H1 (cell line): Measurements from ENCODE around the gene TARS2. TPM values are rescaled to one million over a fixed set of nuclear protein-coding genes. Genes with fewer than 3 reads are reported as not detected.
A peak's percentile ranks its signal among the peaks of the same experiment; 100 is the strongest.

Experiments
- CTCF ChIA-PET: fragments of 300-600 bp; sonication (Branson Sonifier 250); formaldehyde crosslinking; loops from one replicate; lab custom pipeline; 2021; ENCODE audit not compliant: partially characterized antibody; lab: Charles Lee
- POLR2A ChIA-PET: fragments of 300-600 bp; sonication (Branson Sonifier 250); formaldehyde crosslinking; loops from one replicate; lab custom pipeline; 2021; ENCODE audit warnings: inconsistent platforms; ENCODE audit not compliant: partially characterized antibody; lab: Charles Lee
- DNase-seq, 2 experiments: peaks; one replicate each; pipeline versions ENCODE4 v3.0.0 to v3.0.0-alpha.2; 2010 to 2022; ENCODE audit warnings: low spot score in 2 of 2, low read depth in 1 of 2, mixed read lengths in 1 of 2
- FAIRE-seq: peaks from 2 replicates; lab custom pipeline; 2011; peaks lifted over from hg19 to GRCh38; lab: Jason Lieb, UNC
- H2AFZ ChIP-seq: 2 replicates; pipeline ENCODE4 v1.8.1; 2012; ENCODE audit warnings: low read length, inconsistent platforms
- H2AK5ac ChIP-seq: 2 replicates; pipeline ENCODE4 v1.6.1; 2013; ENCODE audit warnings: low read depth, low read length
- H2BK120ac ChIP-seq: replicated peaks from 2 replicates; pipeline ENCODE3; 2013; ENCODE audit warnings: low read depth, low read length, inconsistent platforms
- H2BK12ac ChIP-seq: 2 replicates; pipeline ENCODE4 v1.6.1; 2013; ENCODE audit warnings: low read depth, low read length
- H2BK15ac ChIP-seq: 2 replicates; pipeline ENCODE4 v1.6.1; 2013; ENCODE audit warnings: low read length
- H2BK20ac ChIP-seq: 2 replicates; pipeline ENCODE4 v1.6.1; 2013; ENCODE audit warnings: low read length
- H2BK5ac ChIP-seq: 2 replicates; pipeline ENCODE4 v1.6.1; 2013; ENCODE audit warnings: low read depth, low read length
- H3K14ac ChIP-seq: 2 replicates; pipeline ENCODE4 v1.6.1; 2013; ENCODE audit warnings: inconsistent platforms; ENCODE audit not compliant: insufficient read length
- H3K18ac ChIP-seq: 2 replicates; pipeline ENCODE4 v1.6.1; 2013; ENCODE audit warnings: low read length; ENCODE audit errors: extremely low read depth
- H3K23ac ChIP-seq: 2 replicates; pipeline ENCODE4 v1.6.1; 2013; ENCODE audit warnings: inconsistent platforms; ENCODE audit not compliant: insufficient read length
- H3K23me2 ChIP-seq: 2 replicates; pipeline ENCODE4 v1.6.1; 2013; ENCODE audit warnings: low read depth, low read length
- H3K27ac ChIP-seq: 2 replicates; pipeline ENCODE4 v1.6.1; 2011; ENCODE audit warnings: low read depth, low read length, inconsistent platforms
- H3K27me3 ChIP-seq, 4 experiments: replicated peaks in 1 of 4; 1 replicate in 1 of 4; 2 replicates in 3 of 4; pipeline versions ENCODE4 v1.6.1 to v1.8.1; 2011 to 2013; ENCODE audit warnings: low read length in 3 of 4, mild to moderate bottlenecking in 3 of 4, inconsistent platforms in 2 of 4, mixed read lengths in 2 of 4, moderate library complexity in 1 of 4; ENCODE audit not compliant: control insufficient read depth in 3 of 4, insufficient read depth in 3 of 4; ENCODE audit errors: extremely low read depth in 1 of 4
- H3K36me3 ChIP-seq, 4 experiments: 2 replicates each; pipeline versions ENCODE4 v1.6.1 to v1.8.1; 2011 to 2013; ENCODE audit warnings: mild to moderate bottlenecking in 4 of 4, low read length in 3 of 4, moderate library complexity in 2 of 4, control low read depth in 1 of 4, inconsistent platforms in 1 of 4; ENCODE audit not compliant: insufficient read depth in 4 of 4, control insufficient read depth in 2 of 4
- H3K4ac ChIP-seq: replicated peaks from 2 replicates; pipeline ENCODE3; 2013; ENCODE audit warnings: low read length, low read depth, mixed read lengths, inconsistent platforms; ENCODE audit not compliant: insufficient read length
- H3K4me1 ChIP-seq, 4 experiments: replicated peaks in 1 of 4; 1 replicate in 1 of 4; 2 replicates in 3 of 4; pipeline versions ENCODE4 v1.6.1 to v1.8.1; 2011 to 2013; ENCODE audit warnings: low read length in 3 of 4, inconsistent platforms in 2 of 4, mixed read lengths in 1 of 4; ENCODE audit not compliant: insufficient read depth in 4 of 4, control insufficient read depth in 3 of 4
- H3K4me2 ChIP-seq, 2 experiments: 2 replicates each; pipeline versions ENCODE4 v1.6.1 to v1.8.1; 2011 to 2013; ENCODE audit warnings: low read depth in 2 of 2, low read length in 2 of 2, control low read depth in 1 of 2, inconsistent platforms in 1 of 2, mild to moderate bottlenecking in 1 of 2; ENCODE audit not compliant: insufficient read depth in 1 of 2
- H3K4me3 ChIP-seq, 4 experiments: fragments of 200-600, 300-600 bp in 1 of 4; sonication (generic), shearing (Covaris generic), sonication (Bioruptor Twin) in 1 of 4; 2 replicates each; pipeline versions ENCODE4 v1.5.1 to v1.8.1; 2011 to 2016; ENCODE audit warnings: low read length in 4 of 4, low read depth in 3 of 4, control low read depth in 2 of 4, inconsistent platforms in 2 of 4, mild to moderate bottlenecking in 2 of 4, mixed read lengths in 1 of 4, moderate library complexity in 1 of 4; ENCODE audit not compliant: insufficient read depth in 2 of 4; ENCODE audit errors: extremely low read depth in 1 of 4
- H3K56ac ChIP-seq: replicated peaks from 2 replicates; pipeline ENCODE3; 2013; ENCODE audit warnings: low read depth, mild to moderate bottlenecking, mixed read lengths, low read length, inconsistent platforms; ENCODE audit not compliant: insufficient read length
- H3K79me1 ChIP-seq: 2 replicates; pipeline ENCODE4 v1.6.1; 2013; ENCODE audit warnings: low read depth, low read length, control low read depth
- H3K79me2 ChIP-seq, 2 experiments: 2 replicates each; pipeline versions ENCODE4 v1.6.1 to v1.8.1; 2012 to 2013; ENCODE audit warnings: low read length in 2 of 2, mild to moderate bottlenecking in 2 of 2, inconsistent platforms in 1 of 2; ENCODE audit not compliant: insufficient read depth in 2 of 2, control insufficient read depth in 1 of 2
- H3K9ac ChIP-seq, 4 experiments: replicated peaks in 1 of 4; 1 replicate in 1 of 4; 2 replicates in 3 of 4; pipeline versions ENCODE4 v1.6.1 to v1.8.1; 2011 to 2013; ENCODE audit warnings: low read depth in 3 of 4, low read length in 3 of 4, control low read depth in 2 of 4, mild to moderate bottlenecking in 2 of 4, moderate library complexity in 2 of 4, inconsistent platforms in 1 of 4; ENCODE audit errors: extremely low read depth in 1 of 4
- H3K9me3 ChIP-seq, 2 experiments: 2 replicates each; pipeline versions ENCODE4 v1.6.1 to v1.8.1; 2012 to 2013; ENCODE audit warnings: mild to moderate bottlenecking in 2 of 2, moderate library complexity in 2 of 2, control low read depth in 1 of 2, inconsistent platforms in 1 of 2, low read depth in 1 of 2, low read length in 1 of 2, mixed read lengths in 1 of 2; ENCODE audit not compliant: insufficient read depth in 2 of 2
- H4K20me1 ChIP-seq, 2 experiments: replicated peaks in 1 of 2; 2 replicates each; pipeline versions ENCODE3 to v1.8.1; 2011 to 2013; ENCODE audit warnings: inconsistent platforms in 2 of 2, low read length in 2 of 2, mild to moderate bottlenecking in 1 of 2; ENCODE audit not compliant: insufficient read depth in 2 of 2, control insufficient read depth in 1 of 2
- H4K5ac ChIP-seq: 2 replicates; pipeline ENCODE4 v1.6.1; 2013; ENCODE audit warnings: low read length, low read depth, mixed read lengths, inconsistent platforms; ENCODE audit not compliant: insufficient read length
- H4K8ac ChIP-seq: 2 replicates; pipeline ENCODE4 v1.8.0; 2013; ENCODE audit warnings: mild to moderate bottlenecking, moderate library complexity, low read length, inconsistent platforms; ENCODE audit not compliant: insufficient read depth; ENCODE audit errors: extremely low read depth
- H4K91ac ChIP-seq: replicated peaks from 2 replicates; pipeline ENCODE3; 2013; ENCODE audit warnings: low read length, mixed read lengths, inconsistent platforms; ENCODE audit not compliant: insufficient read length
- ASH2L ChIP-seq: fragments of 200-600, 300-600 bp; sonication (generic); IDR thresholded peaks from one replicate; pipeline ENCODE4 v1.7.1; 2017; ENCODE audit warnings: low read length
- FOSL1 ChIP-seq: IDR thresholded peaks from 2 replicates; pipeline ENCODE4 v1.6.1; 2011; ENCODE audit warnings: mild to moderate bottlenecking, low read depth, low read length, moderate library complexity; ENCODE audit not compliant: insufficient read depth
- GTF2F1 ChIP-seq: IDR thresholded peaks from 2 replicates; pipeline ENCODE4 v1.6.1; 2012; ENCODE audit warnings: low read depth, low read length, improper control_type of control experiment, borderline replicate concordance
- PHF8 ChIP-seq: fragments of 200-600 bp; sonication (generic); conservative IDR thresholded peaks from 2 replicates; pipeline ENCODE4 v1.7.1; 2012; ENCODE audit warnings: low read depth, mild to moderate bottlenecking, inconsistent platforms, low read length, moderate library complexity
- RXRA ChIP-seq: IDR thresholded peaks from 2 replicates; pipeline ENCODE4 v1.6.1; 2011; ENCODE audit warnings: low read depth, mild to moderate bottlenecking, low read length, moderate library complexity; ENCODE audit not compliant: insufficient read depth
- WGBS, 2 experiments: shearing (Covaris generic) in 1 of 2; methylation state at CpG; one replicate each; pipeline versions ENCODE4 v1.1.6 to v1.1.7; 2013 to 2015; ENCODE audit warnings: low lambda C conversion rate in 2 of 2, mixed read lengths in 2 of 2, inconsistent platforms in 1 of 2, low coverage in 1 of 2, missing lambda C conversion rate in 1 of 2; ENCODE audit not compliant: insufficient replicate concordance in 2 of 2, insufficient coverage in 1 of 2, insufficient read length in 1 of 2; ENCODE audit errors: extremely low coverage in 1 of 2, missing lambda C conversion rate in 1 of 2; 5-methylcytosine and 5-hydroxymethylcytosine counted together
- polyA plus RNA-seq, 7 experiments: library from polyadenylated mRNA; depleted of rRNA in 3 of 7; stranded (reverse) in 5 of 7; unstranded in 2 of 7; fragments of >200 nt in 5 of 7; fragments of 200-250 nt in 2 of 7; gene quantifications; 1 replicate in 5 of 7; 2 replicates in 1 of 7; 4 replicates in 1 of 7; pipeline versions ENCODE4 v1.2.1 to v1.2.3, GENCODE V29; 2011 to 2013; ENCODE audit warnings: missing spikeins in 2 of 7, mixed read lengths in 2 of 7
- total RNA-seq: library from RNA; stranded (reverse); fragmentation: NEBNext Ultra II Directional; extraction: Animal tissue kit (Norgen Biotek cat#: 25700); gene quantifications from 2 replicates; pipeline ENCODE4 v1.2.1, GENCODE V29; 2021

TARS2 gene
- total and polyA plus RNA-seq, 2 of the 8 experiments (the other 6 are each of a cell fraction or from before 2014, with no cell fraction given): 38.9 to 39.1 TPM

GRCh38 chr1:150511985-150512660, 24.9 kb downstream of the TARS2 start:
- H4K91ac ChIP-seq: no peak overlapping the region
- H3K9ac ChIP-seq: no peak overlapping the region
- peaks cover 0 to 4% (median 3%) of the 10 kb centered on the region in 4 experiments; a peak in 5 of 7 replicates for H3K4me1 ChIP-seq
- no peak overlapping the region for H3K4me3 ChIP-seq
- DNase-seq: no peak
- no peak overlapping the region for H3K27ac ChIP-seq
- H3K18ac ChIP-seq: no peak overlapping the region
- 0 out of 2 replicates have a peak overlapping the region, but pooled peaks have one; percentile 1 for H4K8ac ChIP-seq
- no peak overlapping the region for H2AFZ ChIP-seq
- H4K5ac ChIP-seq: no peak overlapping the region
- no peak overlapping the region for H3K4me2 ChIP-seq
- ChIA-PET POLR2A (interaction anchor here (0.9 to 1.3 kb wide), 3 partner anchors 8 to 67 kb away, joined by 3 read pairs; partner anchors contain the start of genes MCL1 and TARS2), CTCF (interaction anchor here (0.7 to 22.4 kb wide), 3 partner anchors 21 to 301 kb away, joined by 3 to 253 read pairs (median 3); no protein-coding TSS in a partner anchor)
- H2BK15ac ChIP-seq: no peak overlapping the region
- WGBS, 2 experiments: 90% methylated on average over 17 of the region's 17 CpGs; no CpG with 5 or more reads in 1 of the 2 experiments
- no peak overlapping the region for H2BK12ac ChIP-seq
- H3K79me2 ChIP-seq: no peaks in the 10 kb centered on the region
- no peaks in the 10 kb centered on the region for H3K79me1 ChIP-seq
- H3K14ac ChIP-seq: no peak overlapping the region
- peak overlapping the region; percentile 16; the same call in 1 of the 2 replicates for H2BK5ac ChIP-seq
- peaks cover 5% of the 10 kb centered on the region for H3K23me2 ChIP-seq
- no peaks in the 10 kb centered on the region for H3K36me3 ChIP-seq
- H2BK120ac ChIP-seq: no peak overlapping the region
- no peaks in the 10 kb centered on the region for H4K20me1 ChIP-seq
- TF ChIP-seq PHF8 (no peak), RXRA (no peak), ASH2L (no peak), GTF2F1 (no peak), FOSL1 (no peak)
- H3K9me3 ChIP-seq: no peaks in the 10 kb centered on the region
- no peaks in the 10 kb centered on the region; a peak in 1 of 7 replicates for H3K27me3 ChIP-seq
- H3K4ac ChIP-seq: no peak overlapping the region
- no peak overlapping the region for H3K23ac ChIP-seq
- no peak overlapping the region for H2AK5ac ChIP-seq
- H3K56ac ChIP-seq: no peak overlapping the region
- FAIRE-seq: no peak
- no peak overlapping the region for H2BK20ac ChIP-seq
